ENCODE measurements around the gene DHRS4L2.
"Not testable (repeated sequence)": the region's sequence is repeated elsewhere in the genome, so short reads cannot be mapped to it uniquely, and the experiment has no call there.

Gene DHRS4L2

GRCh38 chr14:23988607-23989363 is at the start of gene DHRS4L2:
DHRS4L2 (plus strand) TSS chr14:23988929; CDS start chr14:23988948, 19 bp downstream.
- DNase-seq (ENCODE audit: low read depth): peak; percentile 69

GRCh38 chr14:23939607-23940326 is 49.0 kb upstream of the DHRS4L2 start:
- no peak for DNase-seq (ENCODE audit: low read depth)

GRCh38 chr14:23941230-23941629 is 47.5 kb upstream of the DHRS4L2 start:
- DNase-seq (ENCODE audit: low read depth): no peak

- DNase-seq (ENCODE audit: low read depth): no peak
Measured at GRCh38 chr14:23941669-23942068, 47.1 kb upstream of the DHRS4L2 start.

- no peak for DNase-seq (ENCODE audit: low read depth)
Measured at GRCh38 chr14:23942587-23942986, 46.1 kb upstream of the DHRS4L2 start.

- not testable (repeated sequence) for DNase-seq (ENCODE audit: low read depth)
Measured at GRCh38 chr14:23949069-23949468, 39.7 kb upstream of the DHRS4L2 start.

- DNase-seq (ENCODE audit: low read depth): no peak
Measured at GRCh38 chr14:23950411-23951135, 38.2 kb upstream of the DHRS4L2 start.

GRCh38 chr14:23951136-23951466 is 37.6 kb upstream of the DHRS4L2 start:
- not testable (repeated sequence) for DNase-seq (ENCODE audit: low read depth)

- DNase-seq (ENCODE audit: low read depth): no peak
Measured at GRCh38 chr14:23951590-23952201, 37.0 kb upstream of the DHRS4L2 start.

GRCh38 chr14:23953116-23953463 is 35.6 kb upstream of the DHRS4L2 start:
- DNase-seq (ENCODE audit: low read depth): peak; percentile 0

- DNase-seq (ENCODE audit: low read depth): peak; percentile 87
Measured at GRCh38 chr14:23953464-23954278, 35.1 kb upstream of the DHRS4L2 start, which contains the start of gene DHRS4. DHRS4 (plus strand) TSS chr14:23953770; CDS start chr14:23953789, 19 bp downstream.

- not testable (repeated sequence) for DNase-seq (ENCODE audit: low read depth)
Measured at GRCh38 chr14:23954279-23954614, 34.5 kb upstream of the DHRS4L2 start.

GRCh38 chr14:23954965-23955364 is 33.8 kb upstream of the DHRS4L2 start:
- DNase-seq (ENCODE audit: low read depth): peak; percentile 9

- DNase-seq (ENCODE audit: low read depth): not testable (repeated sequence)
Measured at GRCh38 chr14:23955811-23956210, 32.9 kb upstream of the DHRS4L2 start.

GRCh38 chr14:23957913-23958569 is 30.7 kb upstream of the DHRS4L2 start:
- not testable (repeated sequence) for DNase-seq (ENCODE audit: low read depth)

GRCh38 chr14:23960899-23961298 is 27.8 kb upstream of the DHRS4L2 start:
- DNase-seq (ENCODE audit: low read depth): not testable (repeated sequence)

GRCh38 chr14:23961704-23962103 is 27.0 kb upstream of the DHRS4L2 start:
- not testable (repeated sequence) for DNase-seq (ENCODE audit: low read depth)

- DNase-seq (ENCODE audit: low read depth): not testable (repeated sequence)
Measured at GRCh38 chr14:23969130-23969480, 19.6 kb upstream of the DHRS4L2 start.

GRCh38 chr14:23969481-23970282 is 19.0 kb upstream of the DHRS4L2 start:
- peak; percentile 28 for DNase-seq (ENCODE audit: low read depth)

GRCh38 chr14:23970283-23970659 is 18.5 kb upstream of the DHRS4L2 start:
- DNase-seq (ENCODE audit: low read depth): not testable (repeated sequence)
